Brain microvascular endothelial cell (primary cell): ENCODE measurements around the gene PSMC6.

Source experiments
- DNase-seq: peaks from one replicate; pipeline ENCODE4 v3.0.0-alpha.2; 2020
- H3K27ac ChIP-seq: fragments of 250-450 bp; sonication (Bioruptor Pico); 2 replicates; pipeline ENCODE4 v1.5.1; 2020; ENCODE audit warnings: mild to moderate bottlenecking, moderate library complexity
- H3K27me3 ChIP-seq: fragments of 250-450 bp; sonication (Bioruptor Pico); replicated peaks from 2 replicates; pipeline ENCODE4 v1.5.1; 2020; ENCODE audit warnings: mild to moderate bottlenecking
- H3K36me3 ChIP-seq: fragments of 250-450 bp; sonication (Bioruptor Pico); replicated peaks from 2 replicates; pipeline ENCODE4 v1.5.1; 2020; ENCODE audit warnings: mild to moderate bottlenecking
- H3K4me3 ChIP-seq: 2 replicates; pipeline ENCODE4 v1.5.1; 2011; ENCODE audit warnings: low read depth, mild to moderate bottlenecking, control low read depth, low read length, moderate library complexity
- CTCF ChIP-seq: IDR thresholded peaks from 2 replicates; pipeline ENCODE4 v1.5.1; 2011; ENCODE audit warnings: low read depth, mild to moderate bottlenecking, moderate library complexity, low read length, control low read depth, inconsistent platforms; ENCODE audit errors: missing control alignments
- in situ Hi-C: cut with HindIII; loops from 2 replicates; pipeline ENCODE4 v1.10.0; 2017; ENCODE audit warnings: low sequenced_read_pairs, low pct_ligation_motif_present

Gene PSMC6

GRCh38 chr14:52735921-52736489, 29.0 kb downstream of the PSMC6 start:
- no peak for TF ChIP-seq CTCF
- H3K4me3 ChIP-seq: no peak overlapping the region
- in situ Hi-C loops: no loop called here
- no peak overlapping the region for H3K27ac ChIP-seq
- no peaks in the 10 kb centered on the region for H3K36me3 ChIP-seq
- H3K27me3 ChIP-seq: no peaks in the 10 kb centered on the region
- no peak for DNase-seq

DNA sequence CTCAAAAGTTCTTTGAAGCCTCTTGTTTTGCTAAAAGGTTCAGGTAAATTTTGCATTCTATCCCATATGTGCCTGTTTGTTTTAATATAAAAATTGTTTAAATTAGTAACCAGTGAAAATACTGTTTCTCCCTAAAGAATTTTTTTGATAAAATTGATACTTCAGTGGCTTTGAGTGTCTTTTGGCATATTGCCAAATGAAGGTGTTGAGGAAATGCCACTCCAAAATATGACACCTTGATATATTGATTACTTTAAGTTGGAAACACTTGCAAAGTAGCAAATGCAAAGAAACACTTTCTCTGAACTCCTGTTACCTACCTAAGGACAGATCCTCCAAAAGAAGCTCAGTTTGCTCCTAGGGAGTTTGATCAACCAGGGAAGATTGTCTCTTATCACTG, 31.4 kb downstream of the PSMC6 start:
- no peak for TF ChIP-seq CTCF
- H3K27me3 ChIP-seq: no peaks in the 10 kb centered on the region
- H3K27ac ChIP-seq: no peak overlapping the region
- no peak for DNase-seq
- H3K4me3 ChIP-seq: no peak overlapping the region
- in situ Hi-C loops: no loop called here
- H3K36me3 ChIP-seq: no peaks in the 10 kb centered on the region

DNA sequence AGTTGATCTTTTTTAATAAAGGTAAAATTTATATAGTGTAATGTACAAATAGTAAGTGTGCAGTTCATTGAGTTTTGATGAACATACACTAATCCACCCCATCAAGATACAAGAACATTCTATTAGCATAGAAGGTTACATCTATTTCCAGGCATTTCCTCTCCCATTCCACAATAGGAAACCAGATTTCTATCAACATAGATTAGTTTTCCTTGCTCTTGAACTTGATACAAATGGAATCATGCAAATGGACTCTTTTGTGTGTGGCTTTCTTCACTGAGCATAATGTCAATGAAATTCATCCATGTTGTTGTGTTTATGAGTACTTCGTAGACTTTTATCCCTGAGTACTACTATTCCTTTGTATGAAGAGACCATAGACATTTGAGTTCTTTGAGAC, 33.8 kb downstream of the PSMC6 start:
- H3K27ac ChIP-seq: no peak overlapping the region
- H3K4me3 ChIP-seq: no peak overlapping the region
- in situ Hi-C loops: no loop called here
- peaks cover 2% of the 10 kb centered on the region for H3K36me3 ChIP-seq
- no peak for TF ChIP-seq CTCF
- no peaks in the 10 kb centered on the region for H3K27me3 ChIP-seq
- no peak for DNase-seq

GRCh38 chr14:52741865-52742264, 34.9 kb downstream of the PSMC6 start:
- Histone ChIP-seq H3K27me3 (no peaks in the 10 kb centered on the region), H3K36me3 (peaks cover 2% of the 10 kb centered on the region), H3K4me3 (no peak overlapping the region), H3K27ac (no peak overlapping the region)
- in situ Hi-C loops: no loop called here
- DNase-seq: no peak
- TF ChIP-seq CTCF: no peak

DNA sequence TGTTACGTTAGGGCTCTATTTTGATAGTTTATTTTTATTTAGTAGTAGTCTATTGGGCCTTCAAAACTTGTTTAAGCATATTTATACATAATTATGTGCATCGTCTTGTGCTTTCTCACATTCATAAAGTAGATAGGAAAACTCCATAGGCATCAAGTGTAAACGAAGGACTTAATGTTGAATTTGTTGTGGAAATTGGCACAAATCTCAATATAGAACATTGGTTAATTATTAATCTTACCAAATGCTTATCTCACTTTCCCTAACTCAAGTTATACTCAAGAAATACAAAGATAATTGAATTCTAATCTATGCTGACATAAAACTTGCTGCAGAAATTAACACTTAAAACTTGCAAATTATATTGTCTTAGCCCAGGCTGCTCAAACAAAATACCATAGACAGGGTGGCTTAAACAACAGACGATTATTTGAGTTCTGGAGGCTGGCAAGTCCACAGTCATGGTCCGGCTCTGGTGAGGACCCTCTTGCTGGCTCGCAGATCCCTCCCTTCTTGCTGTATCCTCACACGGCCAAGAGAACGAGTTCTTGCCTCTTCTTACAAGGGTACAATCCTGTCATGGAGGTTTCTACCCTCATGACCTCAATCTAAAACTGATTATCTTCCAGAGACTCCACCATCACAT, 41.8 kb downstream of the PSMC6 start:
- DNase-seq: no peak

More for the DNA sequence above, 41.8 kb downstream of the PSMC6 start:
- no peak overlapping the region for H3K4me3 ChIP-seq
- H3K27me3 ChIP-seq: no peaks in the 10 kb centered on the region
- in situ Hi-C loops: no loop called here
- peaks cover 4% of the 10 kb centered on the region for H3K36me3 ChIP-seq
- no peak overlapping the region for H3K27ac ChIP-seq
- TF ChIP-seq CTCF: no peak
